NCI-H146 treated with DMSO at 0.1 percent for 48 hours (cell line): ENCODE measurements around the gene ZNF490.
"Not testable (repeated sequence)": the region's sequence is repeated elsewhere in the genome, so short reads cannot be mapped to it uniquely, and the experiment has no call there.

ENCODE experiments used
- DNase-seq: peaks from one replicate; lab custom pipeline; 2025; ENCODE audit not compliant: unreplicated experiment; lab: John Stamatoyannopoulos, UW

Gene ZNF490

DNA sequence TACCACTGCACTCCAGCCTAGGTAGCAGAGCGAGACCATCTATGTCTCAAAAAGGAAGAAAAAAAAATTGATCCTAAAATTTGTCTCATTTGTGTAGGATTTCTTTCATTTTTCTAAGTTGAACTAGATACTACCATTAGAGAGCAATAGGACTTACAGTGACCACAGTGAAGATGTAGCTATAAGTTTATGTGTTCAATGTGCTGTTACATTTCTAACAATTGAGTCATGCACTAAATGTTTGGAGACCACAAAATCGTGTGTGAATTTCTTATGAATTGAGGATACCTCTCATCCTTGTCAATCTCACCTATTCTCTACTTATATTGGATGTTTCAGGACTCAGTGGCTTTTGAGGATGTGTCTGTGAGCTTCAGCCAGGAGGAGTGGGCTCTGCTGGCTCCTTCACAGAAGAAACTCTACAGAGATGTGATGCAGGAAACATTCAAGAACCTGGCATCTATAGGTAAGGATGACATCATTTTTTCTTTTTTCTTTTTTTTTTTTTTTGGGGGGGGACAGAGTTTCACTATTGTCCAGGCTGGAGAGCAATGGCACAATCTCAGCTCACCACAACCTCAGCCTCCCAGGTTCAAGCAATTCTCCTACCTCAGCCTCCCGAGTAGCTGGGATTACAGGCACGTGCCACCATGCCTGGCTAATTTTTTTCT is 12.9 kb upstream of the ZNF490 start:
- DNase-seq = no peak

DNA sequence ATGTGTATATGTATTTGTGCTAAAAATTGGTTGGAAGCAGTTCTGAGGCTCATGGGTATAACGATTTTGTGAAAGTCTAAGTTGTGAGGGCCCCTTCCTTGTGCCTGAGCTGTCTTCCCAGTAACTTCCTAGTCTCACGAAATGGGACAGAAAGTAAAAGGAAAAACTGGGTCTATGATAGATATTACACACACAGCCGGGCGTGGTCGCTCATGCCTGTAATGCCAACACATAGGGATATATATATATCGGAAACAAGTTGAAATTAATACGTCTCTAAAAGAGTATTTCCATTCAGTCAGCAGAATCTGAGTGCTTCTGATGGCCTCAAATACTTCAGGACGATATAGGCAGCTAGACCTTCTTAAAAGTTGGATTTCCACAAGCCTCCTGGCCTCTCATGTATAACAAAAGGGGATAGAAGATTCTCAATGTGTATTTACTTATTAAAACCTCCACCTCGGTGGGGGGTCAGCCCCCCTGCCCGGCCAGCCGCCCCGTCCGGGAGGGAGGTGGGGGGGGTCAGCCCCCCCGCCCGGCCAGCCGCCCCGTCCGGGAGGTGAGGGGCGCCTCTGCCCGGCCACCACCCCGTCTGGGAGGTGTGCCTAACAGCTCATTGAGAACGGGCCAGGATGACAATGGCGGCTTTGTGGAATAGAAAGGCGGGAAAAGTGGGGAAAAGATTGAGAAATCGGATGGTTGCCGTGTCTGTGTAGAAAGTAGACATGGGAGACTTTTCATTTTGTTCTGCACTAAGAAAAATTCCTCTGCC is 10.8 kb upstream of the ZNF490 start:
- not testable (repeated sequence) for DNase-seq

DNA sequence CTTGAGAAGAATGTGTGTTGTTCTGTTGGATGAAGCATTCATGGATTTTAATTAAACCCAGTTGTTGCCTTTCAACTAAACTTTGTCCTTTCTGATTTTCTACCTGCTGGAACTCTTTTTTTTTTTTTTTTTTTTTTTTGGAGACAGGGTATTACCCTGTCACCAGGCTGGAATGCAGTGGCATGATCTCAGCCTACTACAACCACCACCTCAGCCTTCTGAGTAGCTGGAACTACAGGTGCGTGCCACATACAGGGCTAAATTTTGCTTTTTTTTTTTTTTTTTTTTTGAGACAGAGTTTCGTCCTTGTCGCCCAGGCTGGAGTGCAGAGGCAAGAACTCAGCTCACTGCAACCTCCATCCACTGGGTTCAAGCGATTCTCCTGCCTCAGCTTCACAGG is 7.0 kb upstream of the ZNF490 start:
- DNase-seq = no peak

DNA sequence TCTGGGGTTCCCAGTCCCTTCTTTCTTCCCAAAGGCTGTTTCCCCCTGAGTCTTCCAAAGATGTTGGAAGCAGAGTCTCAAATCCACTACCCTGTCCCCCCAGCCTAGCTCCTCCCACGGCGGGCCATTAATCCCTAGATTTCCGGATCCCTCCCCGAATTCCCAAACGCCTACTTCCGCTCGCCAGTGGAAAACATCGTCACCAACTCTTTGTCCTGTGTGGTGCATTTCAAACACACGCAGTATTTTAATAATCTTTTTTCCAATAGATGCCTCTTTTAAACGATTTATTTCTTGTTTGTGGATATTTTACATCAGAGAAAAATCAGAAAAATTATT is 717 bp upstream of the ZNF490 start:
- DNase-seq = peak; percentile 55

DNA sequence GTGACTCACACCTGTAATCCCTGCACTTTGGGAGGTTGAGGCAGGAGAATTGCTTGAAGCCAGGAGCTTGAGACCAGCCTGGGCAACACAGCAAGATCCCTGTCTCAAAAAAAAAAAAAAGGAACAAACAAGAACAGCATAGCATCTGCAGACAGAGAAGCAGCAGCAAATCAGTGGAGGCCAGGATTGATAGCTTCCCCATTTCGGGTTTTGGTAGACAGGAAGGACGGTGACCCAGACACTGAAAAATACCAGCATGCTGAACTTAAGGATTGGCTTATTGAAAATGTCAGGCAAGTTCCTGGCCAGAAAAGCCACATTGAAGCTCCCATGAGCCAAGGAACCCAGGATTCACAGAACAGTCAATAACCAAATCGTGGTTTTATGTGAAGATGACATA is 3.0 kb downstream of the ZNF490 start:
- DNase-seq = no peak

DNA sequence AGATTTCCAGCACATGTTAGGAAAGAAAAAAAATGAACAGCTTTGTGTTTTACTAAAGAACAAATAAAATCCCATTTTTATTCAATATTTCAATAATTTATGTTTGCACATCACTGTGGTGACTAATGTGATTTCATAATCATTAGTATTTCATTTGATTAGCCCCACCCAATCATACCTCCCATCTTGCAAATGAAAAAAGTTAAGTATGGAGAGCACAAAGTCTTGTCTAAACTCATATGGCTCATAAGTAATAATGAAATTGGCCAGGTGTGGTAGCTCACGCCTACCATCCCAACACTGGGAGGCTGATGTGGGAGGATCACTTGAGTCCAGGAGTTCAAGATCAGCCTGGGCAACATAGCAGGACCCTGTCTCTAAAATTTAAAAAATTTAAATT is 3.8 kb downstream of the ZNF490 start:
- DNase-seq = no peak

DNA sequence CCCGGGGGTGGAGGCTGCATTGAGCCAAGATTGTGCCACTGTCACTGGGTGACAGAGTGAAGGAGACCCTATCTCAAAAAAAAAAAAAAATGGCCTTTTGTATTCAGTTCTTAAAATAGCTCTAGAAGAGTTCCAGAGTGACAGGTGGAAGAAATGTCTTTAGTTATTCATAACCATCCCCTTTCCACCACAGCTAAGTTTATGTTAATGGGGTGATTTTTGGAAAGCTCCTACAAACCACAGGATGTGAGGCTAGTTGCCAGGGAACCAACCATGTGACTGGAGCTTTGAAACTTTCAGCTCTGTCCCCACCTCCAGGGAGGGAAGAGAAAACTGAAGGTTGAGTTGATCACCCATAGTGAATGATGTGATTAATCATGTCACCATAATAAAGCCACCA is 6.9 kb downstream of the ZNF490 start:
- no peak for DNase-seq

DNA sequence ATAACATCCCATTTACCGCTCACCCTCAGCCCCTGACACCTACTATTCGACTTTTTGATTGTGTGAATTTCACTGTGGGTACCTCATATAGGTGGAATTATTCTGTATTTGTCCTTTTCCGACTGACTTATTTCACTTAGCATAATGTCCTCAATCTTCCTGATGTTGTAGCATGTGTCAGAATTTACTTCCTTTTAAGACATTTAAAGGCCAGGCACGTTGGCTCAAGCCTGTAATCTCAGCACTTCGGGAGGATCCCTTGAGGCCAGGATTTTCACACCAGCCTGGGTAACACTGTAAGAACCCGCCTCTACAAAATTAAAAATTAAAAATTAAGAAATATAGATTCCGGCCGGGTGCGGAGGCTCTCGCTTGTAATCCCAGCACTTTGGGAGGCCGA is 13.0 kb downstream of the ZNF490 start:
- DNase-seq = no peak

DNA sequence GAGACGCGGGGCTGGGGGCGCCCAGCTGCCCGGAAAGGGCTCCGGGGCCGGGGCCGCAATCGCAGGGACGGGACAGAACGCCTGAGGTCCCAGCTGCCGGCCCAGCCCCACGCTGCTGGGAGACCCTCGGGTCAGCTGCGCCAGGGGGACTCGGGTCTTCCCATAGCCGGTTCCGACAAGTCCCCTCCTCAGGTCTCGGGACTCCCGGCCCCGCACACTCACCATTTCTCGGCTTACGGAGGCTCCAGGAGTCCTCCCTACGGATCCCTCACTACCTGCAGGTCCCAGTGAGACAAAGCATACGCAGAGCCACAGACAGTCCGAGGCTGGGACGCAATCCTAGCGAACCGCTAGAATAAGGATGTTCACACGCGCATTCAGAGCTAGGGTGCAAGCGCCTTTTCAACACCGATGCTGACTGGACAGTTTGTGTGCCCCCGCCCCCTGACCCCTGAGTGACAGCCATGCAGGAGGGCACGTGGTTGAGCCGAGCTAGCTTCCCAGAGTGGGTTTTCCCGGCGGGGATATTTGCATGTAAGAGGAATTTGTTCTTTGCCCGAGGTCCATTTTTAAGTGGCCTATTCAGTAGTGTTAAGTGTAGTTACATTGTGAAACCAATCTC is 13.6 kb downstream of the ZNF490 start:
- DNase-seq = no peak

DNA sequence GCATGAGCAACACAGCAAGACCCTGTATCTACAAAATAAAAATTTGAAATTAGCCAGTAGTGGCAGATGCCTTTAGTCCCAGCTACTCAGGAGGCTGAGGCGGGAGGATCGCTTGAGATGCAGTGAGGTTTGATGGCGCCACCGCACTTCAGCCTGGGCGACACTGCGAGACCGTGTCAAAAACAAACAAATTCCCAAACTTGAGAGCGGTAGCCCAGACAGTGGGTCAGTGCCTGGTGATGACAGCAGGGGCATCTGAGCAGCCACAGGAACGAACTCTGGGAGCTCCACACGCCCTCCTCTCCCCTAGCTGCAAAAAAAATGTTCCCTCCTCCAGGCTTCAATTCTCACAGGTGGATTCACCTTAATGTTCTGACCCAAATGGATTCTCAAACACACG is 14.1 kb downstream of the ZNF490 start:
- DNase-seq = no peak

DNA sequence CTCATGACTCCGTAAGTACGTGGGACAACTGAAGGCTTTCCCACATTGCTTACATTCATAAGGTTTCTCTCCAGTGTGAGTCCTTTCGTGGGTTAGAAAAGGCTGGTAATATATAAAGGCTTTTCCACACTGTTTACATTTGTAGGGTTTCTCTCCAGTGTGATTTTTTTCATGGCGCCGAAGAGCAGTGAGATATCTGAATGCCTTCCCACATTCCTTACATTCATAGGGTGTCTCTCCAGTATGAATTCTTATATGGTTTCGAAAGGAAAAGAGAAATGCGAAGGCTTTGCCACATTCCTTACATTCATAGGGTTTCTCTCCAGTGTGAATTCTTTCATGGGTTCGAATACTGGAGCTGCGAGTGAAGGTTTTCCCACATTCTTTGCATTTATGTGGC is 29.5 kb downstream of the ZNF490 start:
- no peak for DNase-seq

DNA sequence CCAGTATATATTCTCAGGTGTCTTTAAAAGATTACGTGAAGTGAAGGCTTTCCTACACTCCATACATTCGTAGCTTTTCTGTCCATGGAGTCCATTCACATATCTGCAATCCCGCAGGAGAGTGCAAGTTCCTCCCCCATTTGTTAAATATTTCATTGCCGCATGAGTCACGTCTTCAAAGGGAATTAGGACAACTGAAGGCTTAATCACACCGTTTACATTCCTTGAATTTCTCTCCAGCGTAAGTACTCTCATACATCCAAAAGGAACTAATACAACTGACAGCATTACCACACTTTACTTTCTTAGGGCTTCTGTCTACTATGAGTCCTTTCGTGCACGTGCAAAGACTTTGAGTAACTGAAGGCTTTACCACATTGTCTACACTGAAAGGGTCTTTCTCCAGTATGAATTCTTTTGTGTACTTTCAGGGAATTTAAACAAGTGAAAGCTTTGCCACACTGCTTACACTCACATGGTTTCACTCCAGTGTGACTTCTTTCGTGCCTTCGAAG is 30.4 kb downstream of the ZNF490 start:
- DNase-seq = no peak

DNA sequence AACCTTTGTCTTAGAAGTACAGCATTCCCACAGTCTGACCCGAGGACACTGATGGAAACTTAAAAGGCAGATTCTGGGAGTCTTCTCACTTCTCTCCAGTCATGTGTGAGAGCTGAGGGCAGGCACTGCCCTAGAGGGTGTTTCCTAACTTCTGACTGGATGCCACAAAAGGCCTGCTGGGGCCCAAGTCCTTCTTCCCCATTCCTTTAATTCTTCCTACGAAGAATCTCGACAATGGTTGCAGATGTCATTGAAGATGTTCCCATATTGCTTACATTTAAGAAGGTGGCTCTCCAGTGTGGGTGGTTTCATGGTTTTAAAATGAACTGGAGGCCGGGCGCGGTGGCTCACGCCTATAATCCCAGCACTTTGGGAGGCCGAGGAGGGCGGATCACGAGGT is 32.0 kb downstream of the ZNF490 start:
- no peak for DNase-seq

DNA sequence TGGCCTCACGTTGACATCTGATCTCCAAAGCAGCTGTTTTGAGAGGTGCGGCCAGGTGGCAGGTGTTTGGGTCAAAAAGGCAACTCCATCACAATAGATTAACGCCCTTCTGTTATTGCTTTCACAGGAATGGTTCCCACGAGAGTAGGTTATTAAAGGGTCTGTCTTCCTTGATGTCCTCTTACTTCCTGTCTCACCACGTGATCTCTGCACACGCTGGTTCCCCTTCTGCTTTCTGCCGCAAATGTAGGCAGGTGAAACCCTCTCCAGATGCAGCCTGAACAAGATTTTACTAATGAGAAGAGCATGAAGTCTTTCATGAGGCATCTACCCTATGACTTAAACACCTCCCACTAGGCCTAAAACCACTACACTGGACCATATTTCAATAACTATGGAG is 36.6 kb downstream of the ZNF490 start:
- peak; percentile 97 for DNase-seq

DNA sequence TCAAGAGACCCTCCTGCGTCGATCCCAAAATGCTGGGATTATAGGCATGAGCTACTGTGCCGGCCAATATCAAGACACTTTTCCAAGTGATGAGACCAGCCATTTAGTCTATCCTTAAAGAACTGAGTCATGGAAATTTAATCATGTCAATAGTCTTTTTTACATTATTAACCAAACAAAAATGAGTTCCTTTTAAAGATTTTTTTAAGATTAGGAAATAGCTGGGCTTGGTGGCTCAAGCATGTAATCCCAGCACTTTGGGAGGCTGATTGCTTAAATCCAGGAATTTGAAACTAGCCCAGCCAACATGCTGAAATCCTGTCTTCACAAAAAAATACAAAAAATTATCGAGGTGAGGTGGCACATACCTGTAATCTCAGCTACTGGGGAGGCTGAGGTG is 42.7 kb downstream of the ZNF490 start:
- DNase-seq = no peak

DNA sequence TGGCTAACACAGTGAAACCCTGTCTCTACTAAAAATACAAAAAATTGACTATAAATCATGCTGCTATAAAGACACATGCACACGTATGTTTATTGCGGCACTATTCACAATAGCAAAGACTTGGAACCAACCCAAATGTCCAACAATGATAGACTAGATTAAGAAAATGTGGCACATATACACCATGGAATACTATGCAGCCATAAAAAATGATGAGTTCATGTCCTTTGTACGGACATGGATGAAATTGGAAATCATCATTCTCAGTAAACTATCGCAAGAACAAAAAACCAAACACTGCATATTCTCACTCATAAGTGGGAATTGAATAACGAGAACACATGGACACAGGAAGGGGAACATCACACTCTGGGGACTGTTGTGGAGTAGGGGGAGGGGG is 44.2 kb downstream of the ZNF490 start:
- not testable (repeated sequence) for DNase-seq

DNA sequence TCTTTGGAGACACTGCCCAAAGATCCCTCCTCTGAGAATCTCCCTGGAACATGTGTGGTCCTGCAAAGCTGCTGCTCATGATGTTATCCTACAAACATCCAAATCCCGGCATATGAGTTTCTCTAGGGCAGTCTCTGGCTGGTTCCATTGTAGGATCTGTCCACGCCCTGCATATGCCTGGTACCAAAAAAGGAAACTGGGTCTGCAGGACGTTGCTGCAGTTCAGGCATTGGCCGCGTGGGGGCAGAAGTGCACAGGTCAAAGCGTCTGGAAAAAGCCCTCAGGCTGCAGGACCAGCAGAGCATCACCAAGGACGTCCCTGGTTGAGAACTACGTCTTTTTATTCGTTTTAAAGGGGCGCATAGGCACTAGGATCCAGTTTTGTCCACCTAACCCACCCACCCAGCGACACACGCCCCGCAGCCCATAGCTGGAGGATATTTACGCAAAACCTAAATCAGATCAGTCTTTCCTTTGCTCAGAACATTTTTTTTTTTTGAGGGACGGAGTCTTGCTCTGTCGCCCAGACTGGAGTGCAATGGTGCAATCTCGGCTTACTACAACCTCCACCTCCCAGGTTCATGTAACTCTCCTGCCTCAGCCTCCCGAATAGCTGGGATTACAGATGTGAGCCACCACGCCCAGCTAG is 46.5 kb downstream of the ZNF490 start:
- peak; percentile 94 for DNase-seq

DNA sequence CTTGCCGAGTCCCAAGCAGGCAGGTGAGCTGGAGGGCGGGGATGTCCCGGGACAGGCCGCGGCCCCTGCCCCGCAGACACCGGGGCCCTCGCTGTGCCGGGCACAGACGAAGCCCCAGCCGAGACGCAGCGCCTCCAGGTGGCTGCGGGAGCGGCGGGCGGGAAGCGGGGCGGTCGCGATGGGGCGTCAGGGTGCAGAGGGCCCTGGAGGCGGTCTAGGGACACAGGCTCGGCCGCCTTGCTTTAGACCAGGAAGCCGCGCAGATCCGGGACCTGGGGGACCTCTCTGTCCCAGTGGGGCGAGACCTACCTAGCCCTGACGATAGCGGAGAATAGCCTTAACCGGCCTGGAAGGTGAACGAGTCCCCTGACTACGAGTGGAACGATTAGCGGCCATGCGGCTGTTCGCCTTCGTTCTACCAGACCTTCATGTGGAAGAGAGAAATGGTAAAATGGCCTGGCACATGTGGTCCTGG is 55.1 kb downstream of the ZNF490 start:
- DNase-seq = no peak

DNA sequence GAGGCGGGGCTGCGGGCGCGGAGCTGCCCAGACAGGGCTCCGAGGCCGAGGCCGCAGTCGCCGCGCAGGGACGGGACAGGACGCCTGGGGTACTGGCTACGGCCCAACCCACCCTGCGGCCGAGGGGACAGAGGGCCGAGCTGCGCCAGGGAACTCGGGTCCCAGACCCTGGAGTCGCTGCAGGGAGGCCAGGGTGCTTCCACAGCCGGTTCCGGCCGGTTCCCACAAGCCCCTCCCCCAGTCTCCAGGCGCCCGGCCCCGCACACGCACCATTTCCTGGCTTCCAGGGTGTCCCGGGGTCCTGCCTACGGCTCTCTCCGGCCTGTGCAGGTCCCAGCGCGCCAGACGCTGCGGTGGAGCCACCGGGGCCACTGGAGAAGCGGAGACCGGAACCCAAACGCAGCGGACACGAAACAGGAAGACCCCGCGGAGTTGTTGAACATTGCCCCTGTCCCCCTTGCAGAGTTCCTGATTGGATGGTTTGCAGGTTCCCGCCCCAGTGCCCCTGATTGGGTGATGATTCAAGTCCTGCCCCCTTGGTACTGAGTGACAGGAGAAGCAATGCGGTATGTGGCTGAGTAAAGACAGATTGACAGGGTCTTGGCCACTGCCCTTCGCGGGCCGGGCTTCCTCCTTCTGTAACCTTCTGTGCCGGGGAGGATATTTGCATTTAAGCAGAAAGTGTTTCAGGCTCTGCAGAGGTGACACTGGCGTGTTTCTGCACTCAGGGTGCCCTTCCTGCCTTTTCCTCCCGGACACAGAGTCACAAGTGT is 59.4 kb downstream of the ZNF490 start, which contains the start of gene ZNF564:
Gene ZNF564 (minus strand): TSS at position 423 of the 773 bp plus-strand sequence. CDS start 150 bp downstream, at position 273.
- peak; percentile 100 for DNase-seq

DNA sequence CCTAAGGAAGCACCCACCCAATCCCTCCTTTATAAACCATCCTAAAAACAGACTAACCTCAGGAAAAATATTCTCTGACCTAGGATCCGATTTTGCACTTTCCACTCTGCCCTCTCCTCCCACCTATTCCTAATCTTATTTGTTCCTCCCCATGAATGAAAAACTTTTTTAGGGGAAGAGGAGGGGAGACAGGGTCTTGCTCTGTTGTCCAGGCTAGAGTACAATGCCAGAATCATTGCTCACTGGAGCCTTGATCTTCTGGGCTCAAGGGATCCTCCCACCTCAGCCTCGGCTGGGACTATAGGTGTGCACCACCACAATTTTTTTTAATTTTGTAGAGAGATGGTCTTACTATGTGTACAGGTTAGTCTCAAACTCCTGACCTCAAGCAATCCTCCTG is 63.7 kb downstream of the ZNF490 start:
- DNase-seq = no peak

DNA sequence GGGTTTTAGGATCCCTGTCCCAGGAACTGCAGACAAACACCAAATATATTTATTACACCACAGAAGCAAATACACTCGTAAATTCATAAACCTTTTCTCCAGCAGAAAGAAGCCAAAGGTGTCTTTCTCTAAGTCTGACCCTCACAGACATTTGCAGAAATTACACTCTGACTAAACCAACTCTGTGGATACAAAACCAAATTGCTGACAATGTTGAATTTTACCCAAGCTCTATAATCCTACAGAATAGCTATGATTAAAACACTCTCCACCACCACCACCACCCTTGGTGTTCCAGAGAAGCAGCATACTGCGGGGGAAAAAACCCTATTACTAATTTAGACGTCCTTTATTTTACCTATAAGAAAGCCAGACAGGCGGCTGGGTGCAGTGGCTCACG is 64.5 kb downstream of the ZNF490 start:
- DNase-seq = no peak
